22Rv1 (cell line): ENCODE measurements around the gene IFT52.

Experiments used
- CTCF ChIP-seq: fragments of 450-650 bp; IDR thresholded peaks from 2 replicates; pipeline ENCODE4 v1.5.1; 2017; ENCODE audit warnings: mild to moderate bottlenecking
- ZFX ChIP-seq: fragments of 450-650 bp; IDR thresholded peaks from 2 replicates; pipeline ENCODE4 v1.6.1; 2017; ENCODE audit warnings: antibody characterized with exemption, borderline replicate concordance

DNA sequence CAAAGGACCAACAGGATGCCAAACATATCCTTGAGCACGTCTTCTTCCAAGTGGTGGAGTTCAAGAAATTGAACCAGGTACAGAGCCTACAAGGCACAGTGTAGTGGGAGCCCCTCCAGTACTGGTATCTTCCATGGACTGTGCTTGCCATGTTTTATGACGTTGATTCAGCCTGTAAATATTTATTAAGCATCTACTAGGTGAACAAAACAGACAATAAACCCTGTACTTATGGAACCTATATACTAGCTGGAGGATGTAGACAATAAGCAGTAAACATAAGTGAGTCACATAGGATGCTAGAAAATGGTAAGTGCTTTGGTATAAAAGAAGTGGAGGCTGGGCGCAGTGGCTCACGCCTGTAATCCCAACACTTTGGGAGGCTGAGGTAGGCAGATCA lies 51.8 kb downstream of the IFT52 start:
- TF ChIP-seq CTCF (no peak), ZFX (no peak)
